Natural killer cell (primary cell): ENCODE data around the gene SUPT20HL2. TPM values are rescaled to one million over a fixed set of nuclear protein-coding genes. Genes with fewer than 3 reads are reported as not detected.

Experiments
- total RNA-seq, 4 donors: library from RNA; stranded (reverse); fragments of 120-200 nt in 1 of 4; gene quantifications; one replicate each; pipeline versions ENCODE4 v1.2.3 to v1.2.4, GENCODE V29; 2013 to 2022

SUPT20HL2 gene
- total RNA-seq, 3 donors from 2014 or later (not counting 1 experiment from before 2014, with no cell fraction given): not detected

Other genes starting within 250 kb of the SUPT20HL2 start
- 100 to 1,000 TPM in 1 of 3 donors, 10 to 100 TPM in 2; 60.9 to 123 (median 63.0) TPM for gene ZFX, start 164.3 kb downstream of the SUPT20HL2 start, total RNA-seq
- gene SUPT20HL1, start 46.6 kb upstream of the SUPT20HL2 start, total RNA-seq: not detected
- gene PDK3, start 151.2 kb upstream of the SUPT20HL2 start, total RNA-seq: 10 to 100 TPM; 21.9 to 30.9 (median 28.1) TPM